GM19193 (cell line): ENCODE results near the gene PCNT.
A peak's percentile ranks its signal among the peaks of the same experiment; 100 is the strongest.

Experiments used
- POLR2A ChIP-seq: IDR thresholded peaks from 4 replicates; pipeline ENCODE4 v1.6.1; 2011; ENCODE audit not compliant: insufficient read depth, insufficient read length; ENCODE audit errors: extremely low read depth

The PCNT gene

GRCh38 chr21:46323710-46324389, at the start of gene PCNT, which contains the start of gene C21orf58:
TSS of gene PCNT (plus strand) at chr21:46324156. CDS start at chr21:46324229, 73 bp downstream.
TSS of gene C21orf58 (minus strand) at chr21:46323870. CDS start at chr21:46322738, 1,132 bp downstream.
- peak; percentile 80 for TF ChIP-seq POLR2A

GRCh38 chr21:46274797-46275390, 49.1 kb upstream of the PCNT start:
- no peak for TF ChIP-seq POLR2A

- no peak for TF ChIP-seq POLR2A
Observed at GRCh38 chr21:46284077-46284644, 39.8 kb upstream of the PCNT start.

- no peak for TF ChIP-seq POLR2A
Observed at GRCh38 chr21:46284733-46285132, 39.2 kb upstream of the PCNT start.

GRCh38 chr21:46285206-46285661, 38.7 kb upstream of the PCNT start, which contains the start of gene MCM3AP:
TSS of gene MCM3AP (minus strand) at chr21:46285611. CDS start at chr21:46285286, 325 bp downstream.
- no peak for TF ChIP-seq POLR2A

GRCh38 chr21:46285761-46286647, 38.0 kb upstream of the PCNT start, which contains the start of gene YBEY:
TSS of gene YBEY (plus strand) at chr21:46286342. CDS start at chr21:46286914, 572 bp downstream.
- TF ChIP-seq POLR2A = peak; percentile 89

- no peak for TF ChIP-seq POLR2A
Observed at GRCh38 chr21:46286648-46287002, 37.3 kb upstream of the PCNT start.

GRCh38 chr21:46287541-46287940, 36.4 kb upstream of the PCNT start:
- no peak for TF ChIP-seq POLR2A

GRCh38 chr21:46289655-46290179, 34.2 kb upstream of the PCNT start:
- no peak for TF ChIP-seq POLR2A

- no peak for TF ChIP-seq POLR2A
Observed at GRCh38 chr21:46291561-46291960, 32.4 kb upstream of the PCNT start.

GRCh38 chr21:46294647-46295176, 29.2 kb upstream of the PCNT start:
- TF ChIP-seq POLR2A = no peak

GRCh38 chr21:46295177-46295770, 28.7 kb upstream of the PCNT start:
- no peak for TF ChIP-seq POLR2A

- TF ChIP-seq POLR2A = no peak
Observed at GRCh38 chr21:46295996-46296752, 27.8 kb upstream of the PCNT start.
